ENCODE results near the gene NPRL2. TPM values are rescaled to one million over a fixed set of nuclear protein-coding genes. Genes with fewer than 3 reads are reported as not detected.

NPRL2 gene
- total and polyA plus RNA-seq, 2 of the 8 experiments (the other 6 are each of a cell fraction or from before 2014, with no cell fraction given), result 28.4 to 51.4 TPM

Other genes starting within 250 kb of the NPRL2 start
- 37.0 and 39.6 TPM in 2 replicates for gene SEMA3F, start 195.5 kb downstream of the NPRL2 start, total RNA-seq (2021; fragmentation: NEBNext Ultra II Directional; extraction: Animal tissue kit (Norgen Biotek cat#: 25700))
- 20.3 and 36.0 TPM in 2 replicates for gene SEMA3F, start 195.5 kb downstream of the NPRL2 start, polyA plus RNA-seq (2011; rRNA removed)
- gene GNAT1, start 159.2 kb downstream of the NPRL2 start, total RNA-seq (2021; fragmentation: NEBNext Ultra II Directional; extraction: Animal tissue kit (Norgen Biotek cat#: 25700)), result not detected in 2 replicates
- gene GNAT1, start 159.2 kb downstream of the NPRL2 start, polyA plus RNA-seq (2011; rRNA removed), result 0.08 and 0.20 TPM in 2 replicates
- 0.57 and 1.2 TPM in 2 replicates for gene SLC38A3, start 145.5 kb downstream of the NPRL2 start, total RNA-seq (2021; fragmentation: NEBNext Ultra II Directional; extraction: Animal tissue kit (Norgen Biotek cat#: 25700))
- 3.7 and 4.7 TPM in 2 replicates for gene SLC38A3, start 145.5 kb downstream of the NPRL2 start, polyA plus RNA-seq (2011; rRNA removed)
- 168 and 169 TPM in 2 replicates for gene GNAI2, start 114.6 kb downstream of the NPRL2 start, total RNA-seq (2021; fragmentation: NEBNext Ultra II Directional; extraction: Animal tissue kit (Norgen Biotek cat#: 25700))
- 516 and 539 TPM in 2 replicates for gene GNAI2, start 114.6 kb downstream of the NPRL2 start, polyA plus RNA-seq (2011; rRNA removed)
- 4.7 and 4.8 TPM in 2 replicates for gene SEMA3B, start 81.6 kb downstream of the NPRL2 start, total RNA-seq (2021; fragmentation: NEBNext Ultra II Directional; extraction: Animal tissue kit (Norgen Biotek cat#: 25700))
- 3.0 and 7.1 TPM in 2 replicates for gene SEMA3B, start 81.6 kb downstream of the NPRL2 start, polyA plus RNA-seq (2011; rRNA removed)
- gene LSMEM2, start 71.7 kb downstream of the NPRL2 start, total RNA-seq (2021; fragmentation: NEBNext Ultra II Directional; extraction: Animal tissue kit (Norgen Biotek cat#: 25700)), result 0.57 and 0.58 TPM in 2 replicates
- 0.68 and 0.94 TPM in 2 replicates for gene LSMEM2, start 71.7 kb downstream of the NPRL2 start, polyA plus RNA-seq (2011; rRNA removed)
- 88.8 and 97.8 TPM in 2 replicates for gene IFRD2, start 58.3 kb downstream of the NPRL2 start, total RNA-seq (2021; fragmentation: NEBNext Ultra II Directional; extraction: Animal tissue kit (Norgen Biotek cat#: 25700))
- gene IFRD2, start 58.3 kb downstream of the NPRL2 start, polyA plus RNA-seq (2011; rRNA removed), result 76.7 and 123 TPM in 2 replicates
- gene HYAL3, start 51.4 kb downstream of the NPRL2 start, total RNA-seq (2021; fragmentation: NEBNext Ultra II Directional; extraction: Animal tissue kit (Norgen Biotek cat#: 25700)), result 3.2 and 4.9 TPM in 2 replicates
- 12.2 and 13.0 TPM in 2 replicates for gene HYAL3, start 51.4 kb downstream of the NPRL2 start, polyA plus RNA-seq (2011; rRNA removed)
- gene NAA80, start 51.4 kb downstream of the NPRL2 start, total RNA-seq (2021; fragmentation: NEBNext Ultra II Directional; extraction: Animal tissue kit (Norgen Biotek cat#: 25700)), result 10.1 and 11.3 TPM in 2 replicates
- gene NAA80, start 51.4 kb downstream of the NPRL2 start, polyA plus RNA-seq (2011; rRNA removed), result 16.7 and 23.9 TPM in 2 replicates
- 1.7 and 2.0 TPM in 2 replicates for gene HYAL1, start 47.2 kb downstream of the NPRL2 start, total RNA-seq (2021; fragmentation: NEBNext Ultra II Directional; extraction: Animal tissue kit (Norgen Biotek cat#: 25700))
- 5.4 and 9.1 TPM in 2 replicates for gene HYAL1, start 47.2 kb downstream of the NPRL2 start, polyA plus RNA-seq (2011; rRNA removed)
- gene HYAL2, start 28.0 kb downstream of the NPRL2 start, total RNA-seq (2021; fragmentation: NEBNext Ultra II Directional; extraction: Animal tissue kit (Norgen Biotek cat#: 25700)), result 51.9 and 52.2 TPM in 2 replicates
- 176 and 199 TPM in 2 replicates for gene HYAL2, start 28.0 kb downstream of the NPRL2 start, polyA plus RNA-seq (2011; rRNA removed)
- gene TUSC2, start 22.6 kb downstream of the NPRL2 start, total RNA-seq (2021; fragmentation: NEBNext Ultra II Directional; extraction: Animal tissue kit (Norgen Biotek cat#: 25700)), result 30.8 and 33.3 TPM in 2 replicates
- gene TUSC2, start 22.6 kb downstream of the NPRL2 start, polyA plus RNA-seq (2011; rRNA removed), result 65.4 and 73.6 TPM in 2 replicates
- 10.3 and 11.2 TPM in 2 replicates for gene RASSF1, start 9.9 kb downstream of the NPRL2 start, total RNA-seq (2021; fragmentation: NEBNext Ultra II Directional; extraction: Animal tissue kit (Norgen Biotek cat#: 25700))
- 15.7 and 15.9 TPM in 2 replicates for gene RASSF1, start 9.9 kb downstream of the NPRL2 start, polyA plus RNA-seq (2011; rRNA removed)
- gene ZMYND10, start 5.0 kb downstream of the NPRL2 start, total RNA-seq (2021; fragmentation: NEBNext Ultra II Directional; extraction: Animal tissue kit (Norgen Biotek cat#: 25700)), result 0.54 and 0.56 TPM in 2 replicates
- 0.79 and 0.93 TPM in 2 replicates for gene ZMYND10, start 5.0 kb downstream of the NPRL2 start, polyA plus RNA-seq (2011; rRNA removed)
- gene CYB561D2, start 87 bp upstream of the NPRL2 start, total RNA-seq (2021; fragmentation: NEBNext Ultra II Directional; extraction: Animal tissue kit (Norgen Biotek cat#: 25700)), result 9.8 and 9.9 TPM in 2 replicates
- gene CYB561D2, start 87 bp upstream of the NPRL2 start, polyA plus RNA-seq (2011; rRNA removed), result 34.0 and 34.5 TPM in 2 replicates
- 25.3 and 25.4 TPM in 2 replicates for gene TMEM115, start 8.7 kb upstream of the NPRL2 start, total RNA-seq (2021; fragmentation: NEBNext Ultra II Directional; extraction: Animal tissue kit (Norgen Biotek cat#: 25700))
- gene TMEM115, start 8.7 kb upstream of the NPRL2 start, polyA plus RNA-seq (2011; rRNA removed), result 32.4 and 41.9 TPM in 2 replicates
- 14.0 and 14.1 TPM in 2 replicates for gene CACNA2D2, start 152.9 kb upstream of the NPRL2 start, total RNA-seq (2021; fragmentation: NEBNext Ultra II Directional; extraction: Animal tissue kit (Norgen Biotek cat#: 25700))
- 24.9 and 25.0 TPM in 2 replicates for gene CACNA2D2, start 152.9 kb upstream of the NPRL2 start, polyA plus RNA-seq (2011; rRNA removed)
- 7.5 and 8.2 TPM in 2 replicates for gene C3orf18, start 217.0 kb upstream of the NPRL2 start, total RNA-seq (2021; fragmentation: NEBNext Ultra II Directional; extraction: Animal tissue kit (Norgen Biotek cat#: 25700))
- 15.0 and 21.9 TPM in 2 replicates for gene C3orf18, start 217.0 kb upstream of the NPRL2 start, polyA plus RNA-seq (2011; rRNA removed)
- gene HEMK1, start 218.7 kb upstream of the NPRL2 start, total RNA-seq (2021; fragmentation: NEBNext Ultra II Directional; extraction: Animal tissue kit (Norgen Biotek cat#: 25700)), result 9.6 and 9.7 TPM in 2 replicates
- 10.6 and 13.4 TPM in 2 replicates for gene HEMK1, start 218.7 kb upstream of the NPRL2 start, polyA plus RNA-seq (2011; rRNA removed)

Measured in H1 (cell line).